Small intestine (tissue), 7 donors: Measurements from ENCODE around the gene ARL16. TPM values are rescaled to one million over a fixed set of nuclear protein-coding genes. Genes with fewer than 3 reads are reported as not detected.

Experiments
- DNase-seq, 2 donors: peaks; one replicate each; pipeline versions ENCODE4 v3.0.0 to v3.0.0-alpha.2; 2013
- FAIRE-seq: peaks from 2 replicates; lab custom pipeline; 2012; peaks lifted over from hg19 to GRCh38; lab: Jason Lieb, UNC
- H3K27ac ChIP-seq, 3 donors: one replicate each; pipeline ENCODE4 v1.5.1; 2013; ENCODE audit warnings: low read length in 2 of 3, mild to moderate bottlenecking in 2 of 3, control low read depth in 1 of 3, inconsistent platforms in 1 of 3, low read depth in 1 of 3, moderate library complexity in 1 of 3
- H3K27me3 ChIP-seq, 3 donors: one replicate each; pipeline ENCODE4 v1.6.1; 2013; ENCODE audit warnings: low read length in 3 of 3, inconsistent platforms in 1 of 3; ENCODE audit not compliant: control insufficient read depth in 3 of 3, insufficient read depth in 3 of 3
- H3K36me3 ChIP-seq, 3 donors: one replicate each; pipeline ENCODE4 v1.6.1; 2013; ENCODE audit warnings: low read length in 3 of 3, inconsistent platforms in 1 of 3, low read depth in 1 of 3, mild to moderate bottlenecking in 1 of 3, moderate library complexity in 1 of 3; ENCODE audit not compliant: control insufficient read depth in 3 of 3, insufficient read depth in 2 of 3
- H3K4me1 ChIP-seq, 3 donors: one replicate each; pipeline ENCODE4 v1.6.1; 2013; ENCODE audit warnings: low read length in 2 of 3, inconsistent platforms in 1 of 3, low read depth in 1 of 3, mild to moderate bottlenecking in 1 of 3, moderate library complexity in 1 of 3; ENCODE audit not compliant: control insufficient read depth in 3 of 3, insufficient read depth in 2 of 3
- H3K4me3 ChIP-seq, 3 donors: one replicate each; pipeline ENCODE4 v1.5.1; 2013; ENCODE audit warnings: low read length in 3 of 3, control low read depth in 1 of 3, inconsistent platforms in 1 of 3, low read depth in 1 of 3, mild to moderate bottlenecking in 1 of 3, moderate library complexity in 1 of 3
- H3K9me3 ChIP-seq, 2 donors: one replicate each; pipeline ENCODE4 v1.6.1; 2013; ENCODE audit warnings: low read depth in 1 of 2, low read length in 1 of 2; ENCODE audit not compliant: control insufficient read depth in 2 of 2, insufficient read depth in 1 of 2
- WGBS, 3 donors: extraction: QIAGEN DNeasy Blood & Tissue Kit; methylation state at CpG; one replicate each; pipeline ENCODE4 v1.1.7; 2013; 5-methylcytosine and 5-hydroxymethylcytosine counted together
- polyA plus RNA-seq, 4 donors: library from polyadenylated mRNA; stranded (reverse) in 3 of 4; unstranded in 1 of 4; fragments of 200-250 nt in 3 of 4; fragments of 120-200 nt in 1 of 4; gene quantifications; one replicate each; pipeline versions ENCODE4 v1.2.1 to v1.2.3, GENCODE V29; 2013
- donor health status: healthy with polysubstance abuse.
- donor health status: control.
- donor health status: control.
- donor health status: Bipolar disorder and iron deficiency.
- donor health status: healthy.

ARL16 gene
- polyA plus RNA-seq, 4 donors = 34.1 to 76.9 (median 51.4) TPM

DNA sequence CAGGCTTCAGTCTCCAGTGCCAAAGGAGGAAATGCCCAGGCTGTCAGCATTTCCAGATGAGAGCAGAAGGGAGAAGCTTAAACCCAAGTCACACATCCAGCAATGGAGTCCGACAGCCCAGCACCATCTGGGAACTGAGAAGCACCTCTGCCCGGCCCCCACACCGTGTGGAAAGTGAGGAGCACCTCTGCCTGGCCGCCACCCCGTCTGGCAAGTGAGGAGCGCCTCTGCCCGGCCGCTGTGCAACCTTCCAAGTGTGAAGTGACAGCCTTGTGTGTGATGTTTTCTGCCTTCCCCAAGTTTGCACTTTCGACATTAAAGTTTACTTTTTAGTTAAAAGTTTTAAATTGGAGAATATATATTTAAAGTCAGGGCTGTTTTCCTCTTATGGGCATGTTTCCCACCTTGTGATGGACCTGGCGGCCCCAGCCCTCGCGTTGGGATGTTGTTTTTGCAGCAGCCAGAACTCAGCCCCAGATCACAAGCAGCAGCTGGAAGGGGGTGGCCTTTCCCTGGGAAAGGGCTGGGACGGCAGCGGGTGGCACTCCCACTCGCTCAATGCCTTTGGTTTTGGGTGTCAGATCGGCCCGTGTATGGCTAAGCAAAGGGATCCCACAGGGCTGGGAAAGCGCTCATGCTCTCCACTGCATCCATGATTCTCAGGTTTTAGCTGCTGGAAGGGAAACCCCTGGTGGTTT, 9.9 kb downstream of the ARL16 start:
- peaks cover 0 to 5% of the 10 kb centered on the region in 2 donors for H3K9me3 ChIP-seq
- DNase-seq = no peak
- FAIRE-seq = no peak
- peaks cover 6 to 64% (median 10%) of the 10 kb centered on the region in 3 donors for H3K36me3 ChIP-seq
- no peaks in the 10 kb centered on the region for H3K27me3 ChIP-seq
- no peaks in the 10 kb centered on the region for H3K4me1 ChIP-seq
- H3K27ac ChIP-seq = no peak overlapping the region
- H3K4me3 ChIP-seq = no peak overlapping the region
- WGBS, 3 donors = 84 to 89% (median 86%) methylated on average over 18 of the region's 18 CpGs

GRCh38 chr17:81672954-81673353, 10.6 kb downstream of the ARL16 start:
- peaks cover 6 to 71% (median 10%) of the 10 kb centered on the region in 3 donors for H3K36me3 ChIP-seq
- peaks cover 0 to 1% (median 0%) of the 10 kb centered on the region in 3 donors for H3K4me1 ChIP-seq
- H3K4me3 ChIP-seq = no peak overlapping the region
- WGBS, 3 donors = 92 to 96% (median 93%) methylated on average over 12 to 16 of the region's 16 CpGs
- peaks cover 0 to 5% of the 10 kb centered on the region in 2 donors for H3K9me3 ChIP-seq
- DNase-seq (no peak), FAIRE-seq (no peak)
- no peaks in the 10 kb centered on the region for H3K27me3 ChIP-seq
- H3K27ac ChIP-seq = no peak overlapping the region

DNA sequence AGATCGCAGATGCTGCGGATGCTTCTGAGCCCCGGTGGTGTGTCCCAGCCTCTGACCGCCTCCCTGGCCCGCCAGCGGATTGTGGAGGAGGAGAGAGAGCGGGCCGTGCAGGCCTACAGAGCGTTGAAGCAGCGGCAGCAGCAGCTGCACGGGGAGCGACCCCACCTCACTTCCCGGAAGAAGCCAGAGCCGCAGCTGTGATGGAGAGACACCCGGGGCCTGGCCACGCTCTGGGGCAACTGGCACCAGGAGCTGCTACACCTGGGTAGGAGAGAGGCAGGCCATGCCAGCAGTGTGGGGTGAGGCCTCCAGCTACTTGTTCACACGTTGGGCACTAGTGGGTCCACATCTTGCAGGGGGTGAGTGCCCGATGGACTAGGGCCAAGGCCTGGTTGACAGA, 11.1 kb downstream of the ARL16 start:
- 81 to 88% (median 87%) methylated on average over 18 of the region's 18 CpGs for WGBS, 3 donors
- peaks cover 6 to 75% (median 10%) of the 10 kb centered on the region in 3 donors for H3K36me3 ChIP-seq

DNA sequence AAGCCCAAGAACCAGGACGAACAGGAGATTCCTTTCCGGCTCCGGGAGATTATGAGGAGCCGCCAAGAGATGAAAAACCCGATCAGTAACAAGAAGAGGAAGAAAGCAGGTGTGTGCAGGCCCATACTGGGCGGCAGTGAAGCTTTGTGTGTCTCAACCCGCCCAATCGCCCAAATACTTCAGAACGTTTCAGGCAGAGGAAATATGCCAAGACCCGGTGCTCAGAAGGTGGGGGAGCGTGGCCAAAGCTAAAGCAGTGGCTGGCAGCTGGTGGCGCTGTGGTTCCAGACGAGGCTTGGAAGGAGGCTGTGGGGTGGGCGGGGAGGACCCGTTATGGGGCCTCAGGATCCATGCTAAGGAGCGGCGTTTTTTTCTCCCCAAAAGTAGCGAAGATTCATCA, 15.8 kb downstream of the ARL16 start:
- DNase-seq (no peak), FAIRE-seq (no peak)
- Histone ChIP-seq H3K27ac (no peak overlapping the region), H3K27me3 (no peaks in the 10 kb centered on the region), H3K4me1 (peaks cover 4 to 10% (median 5%) of the 10 kb centered on the region in 3 donors), H3K36me3 (peaks cover 3 to 64% (median 6%) of the 10 kb centered on the region in 3 donors), H3K9me3 (no peaks in the 10 kb centered on the region), H3K4me3 (no peak overlapping the region)
- 85 to 87% (median 85%) methylated on average over 18 of the region's 18 CpGs for WGBS, 3 donors

More for the DNA sequence above, 11.1 kb downstream of the ARL16 start:
- peaks cover 0 to 5% of the 10 kb centered on the region in 2 donors for H3K9me3 ChIP-seq
- no peak for DNase-seq
- H3K27me3 ChIP-seq = no peaks in the 10 kb centered on the region
- no peak for FAIRE-seq
- H3K4me1 ChIP-seq = peaks cover 0 to 4% (median 3%) of the 10 kb centered on the region in 3 donors
- no peak overlapping the region for H3K4me3 ChIP-seq
- H3K27ac ChIP-seq = no peak overlapping the region

DNA sequence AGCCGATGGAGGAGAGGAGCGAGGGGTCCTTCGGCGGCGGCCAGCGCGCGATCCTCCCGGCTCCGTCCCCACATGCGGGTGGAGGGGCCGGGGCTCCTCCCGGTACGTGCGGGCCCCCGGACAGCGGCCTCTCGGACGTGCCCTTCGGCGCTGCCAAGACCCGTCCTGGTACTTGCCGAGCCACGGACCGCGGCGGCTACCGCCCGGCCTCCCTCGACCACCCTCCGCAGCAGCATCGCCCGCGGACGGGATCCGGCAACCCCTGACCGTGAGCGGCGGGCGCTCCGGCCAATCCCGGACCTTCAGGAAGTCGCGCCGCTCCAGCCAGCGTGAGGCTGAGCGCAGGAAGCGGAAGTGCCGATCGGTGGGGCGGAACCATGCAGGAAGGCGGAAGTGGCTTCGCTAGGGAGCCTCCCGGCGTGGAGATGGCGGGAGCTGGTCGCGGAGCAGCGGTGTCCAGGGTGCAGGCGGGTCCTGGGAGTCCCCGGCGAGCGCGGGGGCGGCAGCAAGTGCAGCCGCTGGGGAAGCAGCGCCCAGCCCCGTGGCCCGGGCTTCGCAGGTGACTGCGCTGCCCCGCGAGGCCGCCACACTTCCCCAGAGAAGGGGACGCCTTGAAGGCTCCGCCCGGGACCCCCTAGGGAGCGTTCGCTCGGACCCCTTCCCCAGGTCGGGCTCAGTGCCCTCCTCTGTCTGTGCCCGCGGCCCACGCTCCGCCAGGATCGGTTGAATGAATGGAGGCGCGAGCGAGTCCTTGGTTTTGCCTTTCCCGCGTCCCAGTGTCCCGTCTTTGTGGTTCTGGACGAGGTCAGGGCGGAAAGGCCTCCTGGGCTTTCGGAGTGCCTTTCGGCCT, 17.0 kb downstream of the ARL16 start, which contains the start of the genes CCDC137 and OXLD1:
Gene CCDC137, plus strand, starts transcription at position 396 of the 850 bp plus-strand sequence. Its CDS starts 30 bp downstream, at position 426.
Gene OXLD1, minus strand, starts transcription at position 264 of the 850 bp plus-strand sequence. Its CDS starts 28 bp downstream, at position 236.
- Histone ChIP-seq H3K27ac (peak within 1 kb of the TSS; percentile 66 to 86 (median 67)), H3K4me1 (peaks cover 4 to 10% (median 5%) of the 10 kb centered on the region in 3 donors), H3K4me3 (peak within 1 kb of the TSS; percentile 89 to 90 (median 89)), H3K27me3 (no peaks in the 10 kb centered on the region), H3K36me3 (peaks cover 3 to 52% (median 4%) of the 10 kb centered on the region in 3 donors), H3K9me3 (no peaks in the 10 kb centered on the region)
- 0 to 1% (median 0%) methylated on average over 48 to 96 of the region's 96 CpGs for WGBS, 3 donors
- FAIRE-seq (no peak), DNase-seq (peak; percentile 94 to 97)

GRCh38 chr17:81666092-81666341, 17.6 kb downstream of the ARL16 start:
- 0% methylated on average over 16 of the region's 16 CpGs for WGBS, 3 donors
- Histone ChIP-seq H3K27ac (peak overlapping the region; percentile 57 to 86 (median 67)), H3K36me3 (peaks cover under 1 to 46% (median under 1%) of the 10 kb centered on the region in 3 donors), H3K9me3 (no peaks in the 10 kb centered on the region), H3K4me1 (peaks cover 4 to 10% (median 5%) of the 10 kb centered on the region in 3 donors), H3K27me3 (no peaks in the 10 kb centered on the region), H3K4me3 (peak overlapping the region; percentile 89 to 90 (median 89))
- FAIRE-seq (no peak), DNase-seq (no peak)

- Histone ChIP-seq H3K36me3 (peaks cover 0 to 41% (median 0%) of the 10 kb centered on the region in 3 donors), H3K27ac (peak overlapping the region in 2 of 3 donors; percentile 67 to 86), H3K27me3 (no peaks in the 10 kb centered on the region), H3K4me1 (peaks cover 4 to 10% (median 5%) of the 10 kb centered on the region in 3 donors), H3K4me3 (peak overlapping the region; percentile 89 to 90 (median 89)), H3K9me3 (no peaks in the 10 kb centered on the region)
- DNase-seq = peak in 1 of 2 donors; percentile 48
- 56 to 64% (median 60%) methylated on average over 30 of the region's 30 CpGs for WGBS, 3 donors
- FAIRE-seq = no peak
These were observed 18.1 kb downstream of the ARL16 start for GRCh38 chr17:81665205-81666091.
